HEK293 (cell line): Measurements from ENCODE around the gene SNX17.
"Not testable (repeated sequence)": the region's sequence is repeated elsewhere in the genome, so short reads cannot be mapped to it uniquely, and the experiment has no call there.

Source experiments
- KLF16 ChIP-seq: fragments of 450-650 bp; formaldehyde crosslinking; IDR thresholded peaks from 2 replicates; pipeline ENCODE4 v1.5.1; 2017; ENCODE audit warnings: missing biosample characterization, missing genetic modification characterization
- ZNF133 ChIP-seq: fragments of 450-650 bp; formaldehyde crosslinking; IDR thresholded peaks from 2 replicates; pipeline ENCODE4 v1.5.1; 2016; ENCODE audit warnings: missing biosample characterization, missing genetic modification characterization
- ZNF146 ChIP-seq: fragments of 450-650 bp; formaldehyde crosslinking; IDR thresholded peaks from 2 replicates; pipeline ENCODE4 v1.5.1; 2016; ENCODE audit warnings: missing biosample characterization, missing genetic modification characterization
- ZNF362 ChIP-seq: fragments of 450-650 bp; formaldehyde crosslinking; IDR thresholded peaks from 2 replicates; pipeline ENCODE4 v1.5.1; 2016; ENCODE audit warnings: missing biosample characterization, missing genetic modification characterization
- ZNF423 ChIP-seq: fragments of 450-650 bp; formaldehyde crosslinking; IDR thresholded peaks from 2 replicates; pipeline ENCODE4 v1.5.1; 2016; ENCODE audit warnings: missing biosample characterization, missing genetic modification characterization
- ZNF600 ChIP-seq: fragments of 450-650 bp; formaldehyde crosslinking; IDR thresholded peaks from 2 replicates; pipeline ENCODE4 v1.5.1; 2016; ENCODE audit warnings: missing biosample characterization, missing genetic modification characterization
- TF ChIP-seq, protein P1 (sequence below): fragments of 450-650 bp; formaldehyde crosslinking; IDR thresholded peaks from 2 replicates; pipeline ENCODE4 v1.5.1; 2016; ENCODE audit warnings: missing biosample characterization, missing genetic modification characterization

DNA sequence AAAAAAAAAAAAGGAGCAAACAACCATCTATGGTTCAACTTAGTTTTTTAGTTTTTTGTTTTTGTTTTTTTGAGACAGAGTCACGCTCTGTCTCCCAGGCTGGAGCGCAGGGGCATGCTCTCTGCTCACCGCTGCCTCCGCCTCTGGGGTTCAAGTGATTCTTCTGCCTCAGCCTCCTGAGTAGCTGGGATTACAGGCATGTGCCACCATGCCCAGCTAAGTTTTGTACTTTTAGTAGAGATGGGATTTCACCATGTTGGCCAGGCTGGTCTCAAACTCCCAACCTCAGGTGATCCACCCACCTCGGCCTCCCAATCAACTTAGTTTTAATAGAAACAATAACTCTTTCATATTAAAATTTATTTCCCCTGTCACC, 17.0 kb upstream of the SNX17 start:
- not testable (repeated sequence) for TF ChIP-seq ZNF146; ZNF362 (tag by site-specific recombination); ZNF600; KLF16 (tag by site-specific recombination); ZNF423 (tag by site-specific recombination); ZNF133 (tag by site-specific recombination)
- TF ChIP-seq, protein P1, sequence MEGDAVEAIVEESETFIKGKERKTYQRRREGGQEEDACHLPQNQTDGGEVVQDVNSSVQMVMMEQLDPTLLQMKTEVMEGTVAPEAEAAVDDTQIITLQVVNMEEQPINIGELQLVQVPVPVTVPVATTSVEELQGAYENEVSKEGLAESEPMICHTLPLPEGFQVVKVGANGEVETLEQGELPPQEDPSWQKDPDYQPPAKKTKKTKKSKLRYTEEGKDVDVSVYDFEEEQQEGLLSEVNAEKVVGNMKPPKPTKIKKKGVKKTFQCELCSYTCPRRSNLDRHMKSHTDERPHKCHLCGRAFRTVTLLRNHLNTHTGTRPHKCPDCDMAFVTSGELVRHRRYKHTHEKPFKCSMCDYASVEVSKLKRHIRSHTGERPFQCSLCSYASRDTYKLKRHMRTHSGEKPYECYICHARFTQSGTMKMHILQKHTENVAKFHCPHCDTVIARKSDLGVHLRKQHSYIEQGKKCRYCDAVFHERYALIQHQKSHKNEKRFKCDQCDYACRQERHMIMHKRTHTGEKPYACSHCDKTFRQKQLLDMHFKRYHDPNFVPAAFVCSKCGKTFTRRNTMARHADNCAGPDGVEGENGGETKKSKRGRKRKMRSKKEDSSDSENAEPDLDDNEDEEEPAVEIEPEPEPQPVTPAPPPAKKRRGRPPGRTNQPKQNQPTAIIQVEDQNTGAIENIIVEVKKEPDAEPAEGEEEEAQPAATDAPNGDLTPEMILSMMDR (tag by site-specific recombination) = not testable (repeated sequence)
